SH-SY5Y (cell line): ENCODE results near the gene DPYSL4.

Source experiments
- GATA2 ChIP-seq: IDR thresholded peaks from 2 replicates; pipeline ENCODE4 v1.6.1; 2011; ENCODE audit warnings: mild to moderate bottlenecking, low read depth, low read length
- GATA3 ChIP-seq: IDR thresholded peaks from 2 replicates; pipeline ENCODE4 v1.6.1; 2011; ENCODE audit warnings: low read depth, mild to moderate bottlenecking, low read length, moderate library complexity

GRCh38 chr10:132152896-132153580 lies 33.7 kb upstream of the DPYSL4 start:
- TF ChIP-seq GATA2 (no peak), GATA3 (no peak)
